Measurements from ENCODE around the gene IL11. TPM values are rescaled to one million over a fixed set of nuclear protein-coding genes. Genes with fewer than 3 reads are reported as not detected.

IL11 gene
- total RNA-seq, 4 donors from 2014 or later, result not detected

DNA sequence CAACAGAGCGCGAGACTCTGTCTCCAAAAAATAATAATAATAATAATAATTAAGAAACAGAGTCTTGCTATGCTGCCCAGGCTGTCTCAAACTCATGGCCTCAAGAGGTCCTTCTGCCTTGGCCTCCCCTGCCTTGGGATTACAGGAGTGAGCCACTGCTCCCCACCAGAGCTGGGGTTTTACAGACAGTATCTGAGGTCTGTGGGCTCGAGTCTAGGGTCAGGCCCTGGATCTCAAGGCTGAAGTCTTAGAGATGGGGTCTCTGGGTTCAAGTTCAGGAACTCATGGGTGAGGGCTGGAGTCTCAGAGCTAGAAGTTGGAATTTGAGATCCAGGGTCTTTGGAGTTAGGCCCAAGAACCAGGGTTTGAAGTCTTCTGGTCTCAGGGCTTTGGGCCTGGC lies 3.5 kb downstream of the IL11 start:
- TF ChIP-seq, protein P1, sequence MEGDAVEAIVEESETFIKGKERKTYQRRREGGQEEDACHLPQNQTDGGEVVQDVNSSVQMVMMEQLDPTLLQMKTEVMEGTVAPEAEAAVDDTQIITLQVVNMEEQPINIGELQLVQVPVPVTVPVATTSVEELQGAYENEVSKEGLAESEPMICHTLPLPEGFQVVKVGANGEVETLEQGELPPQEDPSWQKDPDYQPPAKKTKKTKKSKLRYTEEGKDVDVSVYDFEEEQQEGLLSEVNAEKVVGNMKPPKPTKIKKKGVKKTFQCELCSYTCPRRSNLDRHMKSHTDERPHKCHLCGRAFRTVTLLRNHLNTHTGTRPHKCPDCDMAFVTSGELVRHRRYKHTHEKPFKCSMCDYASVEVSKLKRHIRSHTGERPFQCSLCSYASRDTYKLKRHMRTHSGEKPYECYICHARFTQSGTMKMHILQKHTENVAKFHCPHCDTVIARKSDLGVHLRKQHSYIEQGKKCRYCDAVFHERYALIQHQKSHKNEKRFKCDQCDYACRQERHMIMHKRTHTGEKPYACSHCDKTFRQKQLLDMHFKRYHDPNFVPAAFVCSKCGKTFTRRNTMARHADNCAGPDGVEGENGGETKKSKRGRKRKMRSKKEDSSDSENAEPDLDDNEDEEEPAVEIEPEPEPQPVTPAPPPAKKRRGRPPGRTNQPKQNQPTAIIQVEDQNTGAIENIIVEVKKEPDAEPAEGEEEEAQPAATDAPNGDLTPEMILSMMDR (IDR thresholded peaks at IDR 0.05), result no peak
- Histone ChIP-seq H3K27ac (no peak overlapping the region), H3K36me3 (no peaks in the 10 kb centered on the region), H3K9me3 (no peaks in the 10 kb centered on the region), H3K27me3 (peaks cover 0 to 26% of the 10 kb centered on the region in 2 donors), H3K4me3 (no peak overlapping the region), H3K4me1 (peaks cover 0 to 19% (median 6%) of the 10 kb centered on the region in 4 donors)
- DNase-seq, result no peak

DNA sequence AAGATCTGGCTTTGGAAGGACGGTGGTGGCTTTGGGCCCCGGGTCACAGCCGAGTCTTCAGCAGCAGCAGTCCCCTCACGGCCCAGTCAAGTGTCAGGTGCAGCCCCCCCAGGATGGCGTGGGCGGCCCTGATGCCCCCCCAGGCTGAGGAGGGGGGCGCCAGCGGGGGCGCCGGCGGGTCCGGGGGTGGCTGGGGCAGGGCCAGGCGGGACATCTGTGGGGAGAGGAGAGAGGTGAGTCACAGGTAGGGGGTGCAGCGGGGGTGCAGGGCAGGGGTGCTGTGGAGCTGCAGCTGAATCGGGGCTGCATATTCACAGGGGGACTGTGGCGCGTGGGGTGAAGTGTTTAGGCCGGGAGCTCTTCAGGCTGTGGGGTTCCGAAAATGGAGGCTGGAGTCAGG lies 4.3 kb downstream of the IL11 start:
- Histone ChIP-seq H3K4me1 (peaks cover 0 to 19% (median 6%) of the 10 kb centered on the region in 4 donors), H3K27me3 (peaks cover 0 to 26% of the 10 kb centered on the region in 2 donors), H3K9me3 (no peaks in the 10 kb centered on the region), H3K27ac (no peak overlapping the region), H3K4me3 (no peak overlapping the region), H3K36me3 (no peaks in the 10 kb centered on the region)
- TF ChIP-seq POLR2A (IDR thresholded peaks at IDR 0.05), result no peak
- TF ChIP-seq, protein P1 (IDR thresholded peaks at IDR 0.05), result no peak
- no peak for DNase-seq

DNA sequence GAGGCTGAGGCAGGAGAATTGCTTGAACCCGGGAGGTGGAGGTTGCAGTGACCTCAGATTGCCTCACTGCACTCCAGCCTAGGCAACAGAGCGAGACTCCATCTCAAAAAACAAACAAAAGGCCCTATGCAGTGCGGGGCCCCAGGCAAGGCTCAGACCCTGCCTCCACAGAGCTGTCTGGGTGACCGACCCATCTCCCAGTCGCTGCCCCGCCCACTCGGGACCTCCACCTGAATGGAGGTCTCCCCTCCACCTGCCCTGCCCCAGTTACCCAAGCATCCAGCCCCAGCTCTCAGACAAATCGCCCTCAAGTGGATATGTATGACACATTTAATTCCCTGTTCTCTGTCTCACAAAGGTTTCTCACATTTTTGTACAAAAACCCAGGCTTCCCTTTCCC lies 5.0 kb downstream of the IL11 start:
- H3K4me1 ChIP-seq, result peaks cover 0 to 15% (median 6%) of the 10 kb centered on the region in 4 donors
- peaks cover 0 to 20% of the 10 kb centered on the region in 2 donors for H3K27me3 ChIP-seq
- TF ChIP-seq POLR2A (IDR thresholded peaks at IDR 0.05), result no peak
- TF ChIP-seq, protein P1 (IDR thresholded peaks at IDR 0.05), result no peak
- H3K9me3 ChIP-seq, result no peaks in the 10 kb centered on the region
- no peak for DNase-seq
- H3K4me3 ChIP-seq, result no peak overlapping the region
- H3K36me3 ChIP-seq, result no peaks in the 10 kb centered on the region
- no peak overlapping the region for H3K27ac ChIP-seq

DNA sequence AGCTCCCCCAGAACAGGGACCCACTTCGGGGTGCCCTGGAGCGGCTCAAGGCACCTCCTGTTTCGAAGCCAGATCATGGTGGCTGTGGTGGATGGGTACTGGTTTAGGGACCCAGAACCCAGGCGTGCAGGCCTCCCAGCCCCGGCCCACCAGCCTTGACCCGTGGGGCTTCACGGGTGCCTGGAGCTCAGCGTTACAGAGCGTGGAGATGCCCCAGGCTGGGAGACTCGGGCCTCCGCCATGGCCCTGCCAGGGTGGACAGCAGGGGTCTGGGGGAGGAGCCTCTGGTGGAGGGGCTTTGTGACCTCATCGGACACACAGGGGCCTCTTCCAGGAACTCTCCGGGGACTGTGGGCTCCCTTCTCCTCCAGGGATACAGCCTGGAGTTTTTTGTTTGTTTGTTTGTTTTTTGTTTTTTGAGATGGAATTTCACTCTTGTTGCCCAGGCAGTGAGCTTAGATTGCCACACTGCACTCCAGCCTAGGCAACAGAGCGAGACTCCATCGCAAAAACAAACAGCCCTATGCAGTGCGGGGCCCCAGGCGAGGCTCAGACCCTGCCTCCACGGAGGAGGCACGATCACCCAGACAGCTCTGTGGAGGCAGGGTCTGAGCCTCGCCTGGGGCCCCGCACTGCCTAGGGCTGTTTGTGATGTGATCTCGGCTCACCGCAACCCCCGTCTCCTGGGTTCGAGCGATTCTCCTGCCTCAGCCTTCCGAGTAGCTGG lies 7.1 kb downstream of the IL11 start, which contains the start of gene GARIN5B:
Gene GARIN5B, minus strand, starts transcription at position 271 of the 727 bp plus-strand sequence. Its CDS starts 194 bp downstream, at position 77.
- Histone ChIP-seq H3K27me3 (peaks cover 0 to 2% of the 10 kb centered on the region in 2 donors), H3K9me3 (no peaks in the 10 kb centered on the region), H3K27ac (no peak within 1 kb of the TSS), H3K4me3 (no peak within 1 kb of the TSS), H3K4me1 (no peaks in the 10 kb centered on the region), H3K36me3 (no peaks in the 10 kb centered on the region)
- DNase-seq, result no peak
- TF ChIP-seq, protein P1 (IDR thresholded peaks at IDR 0.05), result no peak
- TF ChIP-seq POLR2A (IDR thresholded peaks at IDR 0.05), result no peak

DNA sequence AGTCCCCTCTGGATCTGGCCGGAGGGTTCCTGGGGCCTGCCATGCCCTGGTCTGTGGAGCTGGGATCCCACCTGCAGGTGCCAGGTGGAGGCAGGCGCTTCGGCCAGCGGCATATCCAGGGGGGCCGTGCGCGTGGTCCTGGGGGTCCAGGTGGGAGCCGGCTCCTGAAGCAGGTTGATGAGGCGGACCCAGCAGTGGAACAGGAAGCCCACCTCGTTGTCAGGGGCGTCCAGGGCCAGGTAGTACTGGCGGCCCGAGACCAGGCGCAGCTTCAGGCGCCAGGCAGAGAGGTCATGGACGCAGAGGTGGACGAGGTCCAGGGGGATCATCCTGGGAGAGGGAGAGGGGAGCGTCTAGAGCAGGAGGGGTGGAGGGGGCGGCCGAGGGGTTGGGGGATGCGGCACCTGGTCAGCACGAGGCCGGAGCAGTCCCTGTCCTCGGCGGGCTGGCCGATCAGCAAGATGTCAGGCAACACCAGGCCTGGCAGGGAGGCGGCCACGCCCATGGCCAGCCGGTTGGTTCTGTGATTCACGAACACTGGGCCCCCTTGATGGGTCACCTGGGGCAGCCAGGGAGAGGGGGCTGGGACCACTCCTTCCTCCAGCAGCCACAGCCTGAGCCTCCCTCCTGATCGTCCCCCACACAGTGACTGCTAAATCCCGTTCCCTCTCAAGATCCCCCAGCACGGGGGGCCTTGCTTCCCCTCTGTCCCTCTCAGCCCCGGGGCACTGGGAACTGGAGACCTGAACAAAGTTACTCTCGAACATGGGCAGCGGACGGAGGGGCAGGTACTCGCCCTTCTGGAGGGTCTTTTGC lies 7.9 kb downstream of the IL11 start:
- Histone ChIP-seq H3K9me3 (no peaks in the 10 kb centered on the region), H3K27me3 (no peaks in the 10 kb centered on the region), H3K27ac (no peak overlapping the region), H3K4me3 (no peak overlapping the region), H3K36me3 (no peaks in the 10 kb centered on the region), H3K4me1 (no peaks in the 10 kb centered on the region)
- no peak for TF ChIP-seq POLR2A (IDR thresholded peaks at IDR 0.05)
- TF ChIP-seq, protein P1 (IDR thresholded peaks at IDR 0.05), result no peak
- DNase-seq, result no peak

Data from Peyer's patch (tissue), 4 donors.